GM12892 (cell line): ENCODE data around the gene MBD3L2B. TPM values are rescaled to one million over a fixed set of nuclear protein-coding genes. Genes with fewer than 3 reads are reported as not detected.
"Not testable (repeated sequence)": the region's sequence is repeated elsewhere in the genome, so short reads cannot be mapped to it uniquely, and the experiment has no call there.

Experiments used
- DNase-seq: peaks from one replicate; pipeline ENCODE4 v3.0.0; 2011; ENCODE audit not compliant: insufficient read length
- FAIRE-seq: peaks from 2 replicates; lab custom pipeline; 2011; peaks lifted over from hg19 to GRCh38; lab: Jason Lieb, UNC
- POLR2A ChIP-seq: IDR thresholded peaks from 2 replicates; pipeline ENCODE4 v1.6.1; 2011; ENCODE audit warnings: low read depth, low read length, control low read depth
- POLR2AphosphoS5 ChIP-seq: IDR thresholded peaks from 2 replicates; pipeline ENCODE4 v1.6.1; 2011; ENCODE audit warnings: low read depth, low read length, control low read depth
- TAF1 ChIP-seq: IDR thresholded peaks from 2 replicates; pipeline ENCODE4 v1.6.1; 2011; ENCODE audit warnings: low read depth, mild to moderate bottlenecking, control low read depth, low read length, borderline replicate concordance
- polyA plus RNA-seq: library from polyadenylated mRNA; unstranded; fragments of >200 nt; gene quantifications from one replicate; pipeline ENCODE4 v1.2.1, GENCODE V29; 2012; ENCODE audit warnings: missing spikeins, inconsistent platforms; ENCODE audit not compliant: missing spikeins

The MBD3L2B gene
- not detected for polyA plus RNA-seq

- DNase-seq, FAIRE-seq: not testable (repeated sequence)
Measured at GRCh38 chr19:7021331-7021730, at the start of gene MBD3L2B. Gene MBD3L2B (minus strand): TSS chr19:7021431. CDS start chr19:7021397, 34 bp downstream.

- no peak for TF ChIP-seq TAF1
- no peak for TF ChIP-seq POLR2A
- no peak for TF ChIP-seq POLR2AphosphoS5
- peak; percentile 24 for FAIRE-seq
- DNase-seq: no peak
Measured at GRCh38 chr19:7069904-7070226, 48.6 kb upstream of the MBD3L2B start.

DNA sequence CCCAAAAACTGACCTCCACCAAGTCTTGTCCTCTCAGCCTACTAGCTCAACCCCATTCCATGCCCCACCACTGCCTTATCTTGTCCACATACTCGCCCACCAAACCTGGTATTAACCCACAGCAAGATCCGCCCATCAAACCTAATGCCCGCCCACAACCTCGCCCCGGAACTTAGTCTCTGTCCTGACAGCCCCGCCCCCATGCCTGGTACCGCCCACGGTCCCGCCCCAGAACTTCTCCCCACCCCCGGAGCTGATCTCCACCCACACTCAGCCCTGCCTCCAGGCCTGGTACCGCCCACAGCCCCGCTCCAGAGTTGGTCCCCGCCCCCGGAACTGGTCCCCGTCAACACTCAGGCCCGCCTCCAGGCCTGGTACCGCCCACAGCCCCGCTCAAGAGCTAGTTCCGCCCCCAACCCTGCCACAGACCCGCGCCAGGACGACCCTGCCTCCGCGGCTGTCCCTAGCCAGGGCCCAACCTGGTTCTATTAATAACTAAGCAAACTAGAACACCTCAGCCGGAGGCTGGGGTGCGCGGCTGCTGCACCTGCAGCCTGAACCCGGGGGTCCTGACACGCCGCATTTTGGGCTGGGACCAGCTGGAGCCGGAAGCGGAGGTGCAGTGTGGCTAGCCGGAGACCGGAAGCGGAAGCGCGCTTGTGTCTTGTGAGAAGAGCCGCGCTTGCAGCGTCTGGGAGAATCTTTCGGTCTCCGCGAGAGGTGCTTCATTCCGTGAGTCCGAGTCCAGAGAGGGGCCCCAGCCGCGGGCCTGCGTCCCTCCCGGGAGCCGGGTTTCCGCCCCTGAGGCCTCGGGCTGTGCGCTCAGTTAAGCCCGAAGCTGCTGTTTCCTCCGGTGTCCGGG, 48.0 kb upstream of the MBD3L2B start, which contains the start of gene ZNF557:
TSS of gene ZNF557 (plus strand) at position 662 of the 862 bp plus-strand sequence. CDS start 5,372 bp downstream, outside the sequence.
- FAIRE-seq (peak; percentile 99), DNase-seq (peak; percentile 85)
- TF ChIP-seq TAF1 (peak; percentile 84; the same call in 1 of the 2 replicates), POLR2A (peak; percentile 96), POLR2AphosphoS5 (peak; percentile 93)

DNA sequence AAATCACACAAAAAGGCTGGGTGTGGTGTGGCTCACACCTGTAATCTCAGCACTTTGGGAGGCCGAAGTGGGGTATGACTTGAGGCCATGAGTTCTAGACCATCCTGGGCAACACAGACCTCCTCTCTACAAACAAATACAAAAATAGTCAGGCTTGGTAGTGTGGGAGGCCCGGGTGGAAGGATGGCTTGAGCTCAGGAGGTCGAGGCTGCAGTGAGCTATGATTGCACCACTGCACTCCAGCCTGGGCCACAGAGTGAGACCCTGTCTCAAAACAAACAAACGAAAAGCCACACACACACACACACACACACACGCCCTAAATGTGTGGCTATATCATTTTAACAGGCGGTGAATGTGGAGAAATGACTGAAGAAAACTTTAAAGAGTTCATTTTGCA, 47.4 kb upstream of the MBD3L2B start:
- FAIRE-seq: no peak
- TF ChIP-seq POLR2AphosphoS5: no peak
- no peak for TF ChIP-seq TAF1
- TF ChIP-seq POLR2A: no peak
- DNase-seq: no peak

- FAIRE-seq (no peak), DNase-seq (no peak)
- TF ChIP-seq POLR2A: no peak
- TF ChIP-seq TAF1: no peak
- no peak for TF ChIP-seq POLR2AphosphoS5
Measured at GRCh38 chr19:7067716-7068115, 46.5 kb upstream of the MBD3L2B start.

GRCh38 chr19:7067122-7067521, 45.9 kb upstream of the MBD3L2B start:
- not testable (repeated sequence) for DNase-seq, FAIRE-seq

- no peak for FAIRE-seq
- TF ChIP-seq TAF1 (no peak), POLR2A (no peak), POLR2AphosphoS5 (no peak)
- DNase-seq: no peak
Measured at GRCh38 chr19:7063764-7064418, 42.7 kb upstream of the MBD3L2B start.

GRCh38 chr19:7063339-7063738, 42.1 kb upstream of the MBD3L2B start:
- TF ChIP-seq POLR2A (no peak), POLR2AphosphoS5 (no peak), TAF1 (no peak)
- no peak for DNase-seq
- FAIRE-seq: no peak

GRCh38 chr19:7059977-7060376, 38.7 kb upstream of the MBD3L2B start:
- not testable (repeated sequence) for FAIRE-seq, DNase-seq

- not testable (repeated sequence) for FAIRE-seq, DNase-seq
Measured at GRCh38 chr19:7058576-7058975, 37.3 kb upstream of the MBD3L2B start, which contains the start of gene MBD3L3. Gene MBD3L3 (minus strand): TSS chr19:7058676. CDS start chr19:7058605, 71 bp downstream.

DNA sequence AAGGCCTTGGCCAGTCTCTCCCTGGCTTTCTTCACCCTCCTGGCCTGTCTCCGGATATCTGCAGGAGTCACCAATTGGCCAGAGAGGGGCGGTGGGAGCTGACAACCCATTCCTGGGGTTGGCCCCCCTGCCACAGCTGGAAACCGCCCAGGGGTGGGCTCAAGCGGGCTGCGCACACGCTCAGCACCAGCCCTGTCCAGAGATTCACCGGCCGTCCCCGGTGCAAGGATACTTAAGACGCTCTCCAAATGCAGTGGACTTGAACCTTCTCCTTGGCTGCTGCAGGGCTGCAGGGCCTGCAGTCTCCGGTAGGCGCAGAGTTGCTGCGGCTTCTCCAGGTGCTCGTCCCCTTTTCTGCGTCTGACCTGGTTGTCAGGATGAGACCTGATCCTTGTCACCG, 35.1 kb upstream of the MBD3L2B start:
- FAIRE-seq, DNase-seq: not testable (repeated sequence)

GRCh38 chr19:7055679-7056078, 34.4 kb upstream of the MBD3L2B start:
- not testable (repeated sequence) for DNase-seq, FAIRE-seq

DNA sequence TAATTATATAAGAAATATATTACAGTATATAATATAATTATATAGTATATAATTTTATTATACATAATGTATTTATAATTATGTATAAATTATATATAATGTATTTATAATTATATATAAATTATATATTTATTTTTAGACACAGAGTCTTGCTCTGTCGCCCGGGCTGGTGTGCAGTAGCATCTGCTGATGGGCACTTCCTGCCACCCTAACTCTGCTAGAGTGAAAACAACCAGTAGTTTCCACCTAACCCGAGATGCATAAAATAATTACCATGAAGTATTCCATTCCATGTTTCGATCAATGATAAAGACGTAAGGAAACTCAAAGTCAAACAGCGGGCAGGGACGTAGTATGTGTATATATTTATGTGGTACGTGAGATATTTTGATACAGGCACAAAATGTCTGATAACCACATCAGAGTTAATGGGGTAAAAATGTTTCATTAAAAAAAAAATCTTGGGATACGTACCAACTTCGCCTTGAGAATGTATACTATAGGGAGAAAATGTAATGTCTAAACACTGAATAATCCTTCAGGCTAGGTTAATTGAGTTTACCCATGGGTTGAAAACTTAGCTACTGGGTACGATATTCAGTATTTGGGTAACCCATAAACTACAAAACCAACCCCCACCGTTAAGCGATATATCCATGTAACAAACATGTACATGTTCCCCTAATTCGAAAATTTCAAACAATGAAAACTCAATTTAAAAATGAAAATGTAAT, 33.6 kb upstream of the MBD3L2B start:
- FAIRE-seq, DNase-seq: not testable (repeated sequence)

- DNase-seq, FAIRE-seq: not testable (repeated sequence)
Measured at GRCh38 chr19:7052896-7053295, 31.7 kb upstream of the MBD3L2B start.

DNA sequence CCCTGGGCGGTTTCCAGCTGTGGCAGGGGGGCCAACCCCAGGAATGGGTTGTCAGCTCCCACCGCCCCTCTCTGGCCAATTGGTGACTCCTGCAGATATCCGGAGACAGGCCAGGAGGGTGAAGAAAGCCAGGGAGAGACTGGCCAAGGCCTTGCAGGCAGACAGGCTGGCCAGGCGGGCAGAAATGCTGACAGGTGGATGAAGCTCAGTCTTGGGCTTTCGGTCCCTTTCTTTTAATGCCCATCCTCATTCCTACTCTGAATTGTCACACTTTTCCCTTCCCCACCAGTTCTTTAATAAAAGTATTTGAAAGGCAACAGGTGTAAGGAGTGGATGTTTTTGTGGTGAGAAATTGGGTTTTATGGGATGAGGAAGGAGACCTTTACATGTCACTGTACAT, 30.2 kb upstream of the MBD3L2B start:
- FAIRE-seq, DNase-seq: not testable (repeated sequence)

GRCh38 chr19:7049021-7049420, 27.8 kb upstream of the MBD3L2B start, which contains the start of gene MBD3L2:
Gene MBD3L2 (plus strand): TSS chr19:7049321. CDS start chr19:7049374, 53 bp downstream.
- FAIRE-seq: not testable (repeated sequence)

DNA sequence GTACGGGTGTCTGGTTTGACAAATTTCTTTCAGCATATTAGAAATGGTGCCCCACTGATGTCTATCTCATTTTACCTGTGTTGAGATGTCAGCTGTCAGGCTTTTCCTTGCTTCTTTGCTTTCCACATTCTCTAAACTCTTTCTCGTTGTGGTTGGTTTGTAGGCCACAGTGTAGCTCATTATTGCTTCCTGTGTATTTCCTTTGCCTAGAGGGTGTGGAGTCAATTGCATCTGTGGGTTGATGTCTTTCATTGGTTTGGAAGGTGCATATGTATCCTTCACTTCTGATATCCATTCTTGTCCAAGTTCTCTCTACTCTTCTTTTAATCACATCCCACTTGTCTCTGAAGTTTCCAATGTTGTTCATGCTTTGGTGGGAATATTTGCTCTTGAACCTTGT, 20.3 kb upstream of the MBD3L2B start:
- not testable (repeated sequence) for FAIRE-seq, DNase-seq

More at GRCh38 chr19:7049021-7049420, 27.8 kb upstream of the MBD3L2B start, which contains the start of gene MBD3L2:
- not testable (repeated sequence) for DNase-seq

DNA sequence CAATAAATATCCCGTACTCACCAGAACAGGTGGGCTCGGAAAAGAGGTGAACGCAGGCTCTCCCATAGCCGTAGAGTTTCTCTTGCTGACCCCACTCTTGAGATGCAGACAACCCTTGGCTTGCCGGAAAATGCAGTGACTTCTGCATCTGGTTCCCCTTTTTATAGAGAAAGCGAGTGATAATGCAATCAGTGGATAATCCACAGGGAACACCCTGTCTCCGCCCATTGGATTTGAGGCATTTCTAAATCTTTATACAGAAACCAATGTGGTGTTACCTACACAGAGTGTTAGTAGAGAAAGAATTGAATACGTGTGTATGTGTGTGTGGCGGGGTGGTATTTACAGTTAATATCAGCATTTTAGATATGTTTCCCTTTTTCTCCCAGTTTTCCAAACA, 18.8 kb upstream of the MBD3L2B start, which contains the start of gene MBD3L4:
TSS of gene MBD3L4 (minus strand) at position 101 of the 400 bp plus-strand sequence. CDS start at position 66, 35 bp downstream.
- DNase-seq, FAIRE-seq: not testable (repeated sequence)
